GM18508 (cell line): ENCODE data around the gene TOLLIP.

Experiments
- ATAC-seq: cut with Tn5 transposase; IDR thresholded peaks from one replicate; pipeline ENCODE4 v1.9.1; 2021; ENCODE audit warnings: moderate number of reproducible peaks; ENCODE audit not compliant: insufficient read depth, unreplicated experiment

Gene TOLLIP

DNA sequence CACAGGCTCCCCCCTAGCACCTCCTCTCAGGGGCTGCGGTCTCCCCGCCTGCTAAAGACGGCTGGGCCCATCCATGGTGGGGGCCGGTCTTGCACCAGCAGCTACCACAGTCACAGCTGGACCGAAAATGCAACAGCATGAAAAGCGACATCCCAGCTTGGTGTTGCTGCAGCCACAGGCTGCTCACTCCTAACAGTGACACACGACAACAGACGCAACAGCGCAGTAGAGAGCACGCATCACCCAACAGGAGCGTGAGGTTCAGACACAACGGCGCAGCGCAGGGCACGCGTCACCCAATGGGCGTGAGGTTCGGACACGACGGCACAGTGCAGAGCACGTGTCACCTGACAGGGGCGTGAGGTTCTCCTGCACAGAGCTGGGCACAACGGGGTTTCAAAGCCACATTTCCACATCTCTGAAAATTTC, 24.1 kb downstream of the TOLLIP start:
- ATAC-seq, result no peak

DNA sequence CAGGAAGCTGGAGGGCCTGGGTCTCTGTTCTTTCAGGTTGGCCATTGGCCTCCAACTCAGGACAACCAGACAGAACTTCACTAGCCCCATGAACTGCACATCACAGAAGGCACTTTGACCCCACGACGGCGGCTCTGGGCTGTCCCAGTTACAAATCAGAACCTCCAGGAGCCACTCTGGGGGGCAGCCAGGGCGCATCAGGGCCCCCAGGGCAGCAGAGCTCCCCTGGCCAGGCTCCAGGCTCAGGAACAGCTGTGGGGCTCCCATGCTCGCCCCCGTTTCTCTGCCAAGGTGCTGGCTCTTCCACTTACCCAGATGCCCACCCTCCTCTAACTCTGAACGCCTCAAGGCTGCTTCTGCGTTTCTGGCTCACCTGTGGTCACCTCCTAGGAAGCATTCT, 25.5 kb downstream of the TOLLIP start:
- ATAC-seq, result no peak

DNA sequence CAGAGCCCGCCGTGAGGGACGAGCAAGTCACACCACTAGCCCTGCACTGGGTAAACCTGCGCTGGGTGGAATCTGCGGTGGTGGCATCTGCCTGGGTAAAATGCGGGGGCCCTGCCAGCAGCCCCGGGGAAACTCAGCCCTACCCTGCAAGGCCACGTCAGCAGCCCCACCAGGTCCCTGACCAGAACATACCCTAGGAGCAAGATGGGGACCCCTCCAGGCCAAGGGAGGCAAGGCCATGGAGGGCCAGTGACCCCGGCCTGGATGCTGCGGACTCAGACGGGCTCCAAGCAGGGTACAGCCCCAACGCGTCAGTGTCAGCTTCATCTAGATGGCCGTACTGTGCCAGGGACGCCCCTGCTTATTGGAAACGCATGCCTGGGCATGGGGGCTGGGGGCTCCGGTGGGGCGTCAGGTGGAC, 26.3 kb downstream of the TOLLIP start:
- no peak for ATAC-seq

DNA sequence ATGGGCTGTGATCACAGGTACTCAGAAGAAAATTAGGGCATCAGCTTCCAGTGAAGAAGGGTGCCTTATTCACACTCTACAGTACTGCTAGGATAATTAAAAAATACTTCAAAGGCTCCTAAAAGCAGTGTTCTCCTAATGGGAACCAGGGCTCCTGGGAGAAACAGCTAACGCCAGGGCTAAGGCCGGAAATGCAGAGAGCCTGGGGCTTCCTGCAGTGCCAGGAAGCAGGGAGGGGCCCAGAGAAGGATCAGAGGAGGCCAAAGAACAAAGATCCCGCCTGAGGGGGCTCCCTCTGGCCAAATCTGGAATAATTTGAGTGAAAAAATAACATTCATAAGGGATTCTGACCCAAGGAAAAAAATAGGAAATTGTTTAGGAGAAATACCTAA, 27.5 kb downstream of the TOLLIP start:
- no peak for ATAC-seq

DNA sequence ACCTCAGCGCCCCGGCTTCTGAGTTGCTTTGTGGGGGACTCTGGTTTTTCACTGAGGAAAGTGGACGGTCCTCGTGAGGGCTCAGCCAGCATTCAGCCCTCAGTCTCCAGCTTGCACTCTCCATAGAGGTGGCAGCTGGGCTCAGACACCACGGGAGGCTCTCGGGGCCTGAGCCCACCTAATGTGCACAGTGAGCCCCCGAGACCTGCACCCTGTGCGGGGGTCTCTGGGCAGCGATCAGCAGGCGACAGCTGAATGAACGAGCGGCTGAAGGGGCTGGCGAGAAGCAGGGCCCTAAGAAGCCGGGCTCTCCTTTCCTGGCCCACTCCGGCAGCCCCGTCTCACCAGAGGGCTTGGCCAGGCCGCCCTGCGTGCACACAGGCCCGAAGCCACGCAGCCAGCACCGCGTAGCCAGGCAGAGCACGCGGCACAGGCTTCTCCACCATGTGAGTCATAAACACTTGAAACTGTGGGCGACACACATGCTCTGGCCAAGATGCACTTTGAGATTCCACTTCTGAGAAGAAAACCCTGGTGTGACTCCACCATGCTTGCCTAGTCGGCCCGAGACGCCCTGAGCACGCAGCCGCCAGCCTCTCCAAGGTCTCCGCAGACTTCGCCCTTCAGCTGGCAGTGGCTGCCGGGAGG, 28.0 kb downstream of the TOLLIP start:
- no peak for ATAC-seq

DNA sequence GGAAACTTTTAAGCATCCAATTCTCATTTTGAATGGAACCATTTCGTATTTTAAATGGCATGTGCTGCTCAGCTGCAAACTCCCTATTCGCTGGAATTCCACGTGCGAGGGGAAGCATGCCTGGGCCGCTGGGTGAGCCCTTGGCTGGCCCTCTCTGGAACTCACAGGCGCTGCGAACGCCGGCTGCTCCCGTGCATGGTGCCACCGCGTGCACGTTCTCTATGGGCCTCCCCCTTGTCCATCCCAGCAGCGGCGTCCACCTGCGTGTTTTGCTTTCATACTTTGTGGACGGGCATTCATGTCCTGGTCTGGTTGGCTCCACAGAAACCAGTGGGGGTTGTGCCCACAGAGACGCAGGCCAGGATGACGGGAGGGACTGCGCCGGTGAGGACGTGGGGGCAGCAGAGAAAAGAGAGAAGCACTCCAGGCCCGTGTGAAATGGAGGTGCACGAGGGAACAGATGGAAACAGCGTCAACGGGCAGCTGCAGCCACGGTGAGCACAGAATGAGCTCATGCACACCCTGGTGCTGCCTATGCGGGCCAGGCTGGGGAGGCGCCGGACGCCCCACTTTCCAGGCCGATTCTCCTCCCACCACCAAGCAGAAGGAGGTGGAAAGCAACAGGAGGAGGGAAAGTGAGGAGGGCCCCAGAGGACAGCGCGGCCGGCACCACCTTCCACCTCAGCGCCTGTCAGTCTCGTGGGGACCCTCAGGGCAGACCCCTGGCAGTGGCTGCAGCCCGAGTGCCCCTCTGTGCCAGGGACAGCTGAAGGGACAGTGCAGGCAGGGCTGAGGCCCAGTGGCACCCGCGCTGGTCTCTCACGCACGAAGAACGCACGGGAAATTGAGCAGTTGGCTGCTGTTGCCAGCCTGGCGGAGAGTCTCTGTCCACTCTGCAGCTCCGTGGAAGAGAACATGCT, 29.1 kb downstream of the TOLLIP start:
- no peak for ATAC-seq

DNA sequence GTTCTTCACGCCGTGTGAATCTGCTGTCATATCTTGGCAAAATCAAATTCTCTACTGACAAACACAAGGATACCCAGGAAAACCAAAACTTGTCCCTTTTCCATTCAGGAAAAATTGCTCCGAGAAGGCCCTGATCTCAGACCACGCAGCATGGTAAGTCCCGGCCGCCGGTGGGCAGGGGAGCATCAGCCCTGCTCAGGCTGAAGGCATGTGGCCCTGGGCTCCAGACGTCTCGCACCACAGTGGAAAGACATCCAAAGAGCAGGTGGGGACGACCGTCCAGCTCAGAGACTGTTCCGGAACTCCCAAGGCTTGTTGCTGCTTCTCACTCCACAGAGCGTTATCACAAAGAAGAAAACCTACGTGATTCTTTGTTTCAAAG, 29.8 kb downstream of the TOLLIP start:
- ATAC-seq, result no peak

DNA sequence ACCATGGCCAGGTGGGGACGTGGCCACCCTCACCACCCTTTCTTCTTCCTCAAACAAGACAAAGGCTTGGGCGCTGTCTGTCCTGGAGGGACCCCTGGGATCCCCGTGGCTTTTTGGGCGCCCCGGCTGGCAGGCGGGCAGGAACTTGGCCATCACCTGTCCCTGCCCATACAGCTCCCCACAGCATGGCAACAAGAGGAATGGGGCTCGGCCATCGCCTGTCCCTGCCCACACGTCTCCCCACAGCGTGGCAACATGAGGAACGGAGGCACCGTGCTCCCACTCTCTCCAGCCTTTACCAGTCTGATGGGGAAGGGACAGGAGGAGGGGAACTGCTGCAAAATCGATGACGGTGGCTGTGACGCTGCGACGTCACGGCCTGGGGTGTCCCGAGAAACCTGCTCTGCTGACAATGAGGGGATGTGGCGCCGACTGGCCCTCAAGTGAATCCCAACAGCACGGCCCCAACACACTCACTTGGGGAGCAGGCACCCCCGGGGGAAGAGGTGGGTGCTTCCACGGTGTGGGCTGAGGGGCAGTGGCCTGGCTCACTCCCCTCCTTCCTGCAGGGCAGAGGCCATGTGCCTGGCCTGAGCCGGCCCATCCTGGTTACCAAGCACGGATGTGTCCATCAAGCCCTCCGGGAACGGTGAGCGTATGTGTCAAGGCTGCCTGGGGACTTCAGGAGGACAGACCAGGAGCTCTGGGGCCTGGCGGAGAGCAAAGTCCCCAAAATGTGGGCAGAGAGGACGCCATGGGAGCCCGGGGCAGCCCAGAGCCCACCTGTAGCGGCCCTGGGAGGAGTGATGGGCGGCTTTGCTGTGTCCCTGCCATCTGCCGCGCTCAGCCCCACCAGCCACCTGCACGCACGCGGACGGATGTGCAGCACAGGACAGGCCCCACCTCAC, 30.4 kb downstream of the TOLLIP start:
- no peak for ATAC-seq

DNA sequence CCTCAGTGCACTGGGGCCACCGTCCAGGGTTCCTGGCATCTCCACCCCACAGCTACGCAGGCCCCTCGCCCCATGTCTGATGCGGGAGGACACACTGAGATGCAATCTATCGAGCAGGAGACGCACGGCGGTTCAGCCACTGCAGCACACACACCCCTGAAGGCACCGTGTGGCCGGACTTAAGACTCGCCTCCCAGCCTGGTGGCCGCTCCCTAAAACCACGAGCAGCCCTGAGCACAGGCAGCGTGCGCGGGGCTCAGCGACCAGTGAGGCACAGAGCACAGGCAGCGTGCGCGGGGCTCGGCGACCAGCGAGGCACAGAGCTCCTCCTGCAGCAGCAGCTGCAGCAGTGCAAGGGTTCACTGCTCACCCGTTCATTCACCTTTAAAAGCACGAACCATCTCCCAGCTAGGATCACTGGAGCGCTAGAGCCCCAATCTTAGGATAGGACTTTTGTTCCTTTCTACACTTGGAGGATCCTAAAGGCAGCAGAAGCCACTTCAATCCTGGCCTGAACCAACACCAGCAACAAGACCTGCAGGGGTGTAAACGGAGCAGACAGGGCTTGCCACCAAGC, 31.4 kb downstream of the TOLLIP start:
- no peak for ATAC-seq

DNA sequence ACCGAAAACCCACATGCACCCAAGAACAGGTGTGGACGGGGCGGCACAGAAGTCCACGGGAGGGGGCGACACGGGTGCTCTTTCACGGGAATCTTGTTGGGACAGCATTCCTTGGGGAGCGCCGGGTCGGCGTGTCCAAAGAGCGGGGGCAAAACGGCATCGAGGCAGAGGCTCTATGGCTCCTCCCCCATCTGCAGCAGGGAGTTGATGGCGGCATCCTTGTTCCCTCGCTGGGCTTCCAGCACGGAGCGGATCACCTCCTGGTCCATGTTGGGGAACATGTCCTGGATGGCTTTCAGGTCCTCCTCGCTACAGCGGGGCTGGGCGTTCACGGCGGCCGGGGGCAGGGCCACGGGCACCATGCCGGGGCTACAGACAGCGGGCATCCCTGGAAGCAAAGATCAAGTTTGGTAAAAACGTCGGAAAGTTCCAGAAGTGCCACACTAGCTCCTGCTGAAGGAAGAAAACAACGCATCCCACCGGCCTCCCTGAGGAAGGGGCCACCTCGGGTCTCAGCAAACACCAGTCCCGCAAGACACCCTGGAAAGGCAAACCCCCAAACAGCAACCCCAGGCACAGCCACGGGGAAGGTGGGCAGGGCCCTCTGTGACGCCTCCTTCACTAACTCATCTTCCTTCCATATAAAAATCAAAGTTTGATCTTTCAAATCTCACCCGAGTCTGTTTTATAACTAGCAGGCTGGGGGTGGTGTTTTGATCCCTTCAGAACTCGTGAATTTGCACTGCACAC, 32.4 kb downstream of the TOLLIP start:
- ATAC-seq, result no peak

DNA sequence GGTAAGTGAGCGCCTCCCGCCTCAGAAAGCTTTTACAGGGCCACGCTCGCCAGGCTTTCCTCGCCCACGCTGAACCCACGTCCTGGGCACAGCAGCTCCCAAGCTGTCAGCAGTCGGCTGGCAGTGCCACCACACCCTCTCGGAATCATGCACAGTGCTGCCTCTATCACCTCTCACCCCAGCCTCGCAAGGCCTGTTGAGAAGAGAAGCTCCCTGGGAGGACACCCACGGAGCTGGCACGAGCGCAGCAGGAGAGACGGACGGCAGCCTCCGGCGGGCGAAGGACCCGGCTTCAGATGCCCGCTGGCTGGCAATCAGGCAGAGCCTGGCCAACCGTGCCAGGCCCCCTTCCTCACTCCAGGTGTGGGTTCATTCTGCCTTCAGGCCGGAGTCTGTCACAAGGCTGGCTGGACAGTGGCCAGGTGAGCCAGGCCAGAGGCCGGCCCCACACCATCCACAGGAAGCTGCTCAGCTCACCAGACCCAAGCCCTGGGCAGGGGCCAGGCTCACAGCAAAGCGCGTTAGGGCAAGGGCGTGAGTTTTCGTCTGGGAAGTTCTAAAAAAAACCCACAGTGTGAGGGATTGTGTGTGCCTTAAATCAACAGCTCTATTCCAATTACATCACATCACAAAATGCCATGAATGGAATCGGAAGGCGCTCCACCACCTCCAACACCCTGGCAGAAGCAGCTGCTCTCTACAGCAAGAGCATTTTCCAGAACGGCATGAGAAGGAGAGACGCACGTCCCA, 33.2 kb downstream of the TOLLIP start:
- ATAC-seq, result no peak

DNA sequence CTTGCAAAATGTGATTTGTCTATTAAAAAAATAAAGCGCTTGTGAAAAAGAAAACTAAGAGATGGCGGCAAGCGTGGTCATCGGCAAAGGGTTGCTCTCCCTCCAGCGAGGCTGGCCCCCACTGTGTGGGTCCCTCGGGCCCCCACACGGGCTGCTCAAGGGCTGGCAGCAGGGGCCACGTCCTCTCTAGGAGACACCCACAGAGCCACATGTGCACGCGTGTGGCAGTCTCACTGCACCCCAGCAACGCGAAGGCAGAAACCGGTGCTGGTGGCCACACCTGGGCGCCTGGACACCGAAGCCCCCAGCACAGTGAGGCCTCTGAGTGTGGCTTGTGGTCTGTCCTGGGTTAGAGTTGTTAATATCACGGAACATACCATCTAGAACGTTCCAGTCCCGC, 34.4 kb downstream of the TOLLIP start:
- ATAC-seq, result no peak

DNA sequence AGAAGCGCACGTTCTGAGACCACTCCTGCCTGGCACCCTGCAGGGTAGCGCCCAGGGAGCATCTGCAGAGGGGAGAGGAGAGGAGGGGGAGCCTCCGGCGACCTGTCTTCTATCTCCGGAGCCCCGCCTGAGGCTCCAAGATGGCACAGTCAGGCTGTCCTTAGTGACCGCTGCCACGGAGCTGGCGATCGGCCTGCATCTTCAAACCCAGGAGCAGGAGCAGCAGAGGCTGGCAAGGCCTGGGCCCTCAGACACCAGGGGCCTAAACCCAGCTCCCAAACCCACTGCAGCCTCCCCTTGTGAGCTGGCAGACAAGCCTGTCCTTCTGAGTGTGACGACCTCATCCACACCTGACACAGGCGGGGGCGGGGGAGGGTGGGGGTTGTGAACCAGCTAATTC, 34.9 kb downstream of the TOLLIP start:
- no peak for ATAC-seq

DNA sequence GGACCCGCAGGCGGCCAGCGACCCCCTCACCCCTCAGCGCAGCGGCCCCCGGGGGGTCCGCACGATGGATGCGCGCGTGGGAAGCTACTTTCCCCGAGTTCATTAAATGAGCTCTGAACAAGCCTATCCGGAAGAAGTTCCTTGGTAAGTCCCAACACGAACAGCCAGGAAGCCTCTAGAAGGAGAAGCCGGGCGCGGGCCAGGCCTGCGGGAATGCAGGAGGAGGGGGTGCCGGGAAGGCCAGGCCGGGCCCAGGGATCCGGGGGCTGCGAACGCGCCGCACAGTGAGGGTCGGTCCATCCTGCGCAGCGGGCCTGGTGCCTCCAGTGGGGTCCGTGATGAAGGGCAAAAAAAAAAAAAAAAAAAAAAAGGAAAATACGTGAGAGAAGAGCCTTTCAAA, 36.9 kb downstream of the TOLLIP start:
- ATAC-seq, result no peak

DNA sequence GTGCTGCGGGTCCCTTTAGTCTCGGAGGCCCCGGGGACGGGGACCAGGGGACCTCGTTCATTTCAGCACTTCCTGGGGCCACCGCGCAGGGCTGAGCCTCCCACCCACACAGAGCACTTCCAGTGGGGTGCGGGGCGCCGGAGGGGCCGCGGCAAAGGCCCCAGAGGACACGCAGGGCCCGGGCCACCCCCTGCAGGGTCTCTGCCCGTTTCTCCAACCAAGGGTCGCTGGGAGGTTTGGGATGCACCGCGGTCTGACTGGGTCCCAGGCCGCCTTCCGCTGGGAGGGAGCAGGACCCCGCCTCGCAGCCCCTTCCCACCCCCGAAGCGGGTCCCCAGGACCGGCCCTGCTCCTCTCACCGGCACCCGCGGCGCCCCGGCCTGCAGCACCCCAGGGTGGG, 37.5 kb downstream of the TOLLIP start:
- ATAC-seq, result no peak

DNA sequence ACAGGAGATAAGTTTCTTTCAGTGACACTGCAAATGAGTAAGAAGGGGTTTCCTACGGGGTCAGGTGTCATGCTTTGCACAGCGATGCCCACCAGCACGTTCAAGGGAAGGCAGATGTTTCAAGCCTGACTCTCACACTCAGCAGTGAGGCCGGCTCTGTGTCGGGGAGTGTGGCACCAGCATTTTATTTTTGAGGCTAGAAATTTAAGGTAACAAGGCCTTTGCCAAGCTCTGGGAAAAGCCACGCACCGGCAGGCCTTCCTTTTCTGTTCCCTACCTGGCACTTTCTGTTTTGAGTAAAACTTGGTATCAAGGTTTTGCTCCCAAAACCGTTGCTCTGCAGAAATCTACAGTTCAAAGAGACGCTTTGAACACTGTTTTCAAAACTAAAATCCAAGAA, 38.0 kb downstream of the TOLLIP start:
- ATAC-seq, result no peak

DNA sequence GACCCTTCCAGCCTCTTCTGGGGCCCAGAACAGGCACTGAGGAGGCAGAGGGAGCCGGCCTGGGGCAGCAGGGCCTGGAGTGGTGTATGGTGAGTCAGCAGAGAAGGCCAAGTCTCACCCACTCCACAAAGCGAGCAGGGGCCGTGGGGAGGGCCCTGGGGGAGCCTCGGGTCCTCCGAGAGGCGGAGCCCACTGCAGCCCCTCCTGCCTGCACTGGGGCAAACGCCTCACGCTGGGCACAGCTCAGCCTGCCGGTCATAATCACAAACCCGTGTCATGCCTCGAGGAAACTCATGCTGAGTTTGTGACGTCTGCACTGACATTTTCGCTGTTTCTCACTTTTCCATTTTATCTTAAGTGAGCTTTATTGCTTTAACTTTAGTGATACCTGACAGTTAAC, 38.4 kb downstream of the TOLLIP start:
- no peak for ATAC-seq

DNA sequence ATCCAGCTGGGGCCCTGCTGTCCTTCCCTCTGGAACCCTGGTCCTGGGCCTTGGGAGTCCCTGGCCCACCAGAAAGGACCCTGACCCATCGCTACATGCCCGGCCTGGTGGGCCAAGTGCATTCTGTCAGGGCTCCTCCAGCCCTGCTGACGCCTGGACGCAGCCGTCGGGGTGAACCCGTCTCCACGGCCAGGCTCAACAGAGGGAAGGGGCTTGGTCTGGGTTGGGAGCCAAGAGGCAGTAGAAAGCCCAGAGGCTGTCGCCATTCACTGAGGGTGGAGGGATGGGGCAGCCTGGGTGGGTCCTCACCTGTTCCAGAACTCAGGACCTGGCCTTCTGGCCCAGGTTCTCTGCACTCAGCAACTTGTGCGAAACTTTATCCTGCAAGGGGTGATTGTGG, 39.0 kb downstream of the TOLLIP start:
- ATAC-seq, result no peak

DNA sequence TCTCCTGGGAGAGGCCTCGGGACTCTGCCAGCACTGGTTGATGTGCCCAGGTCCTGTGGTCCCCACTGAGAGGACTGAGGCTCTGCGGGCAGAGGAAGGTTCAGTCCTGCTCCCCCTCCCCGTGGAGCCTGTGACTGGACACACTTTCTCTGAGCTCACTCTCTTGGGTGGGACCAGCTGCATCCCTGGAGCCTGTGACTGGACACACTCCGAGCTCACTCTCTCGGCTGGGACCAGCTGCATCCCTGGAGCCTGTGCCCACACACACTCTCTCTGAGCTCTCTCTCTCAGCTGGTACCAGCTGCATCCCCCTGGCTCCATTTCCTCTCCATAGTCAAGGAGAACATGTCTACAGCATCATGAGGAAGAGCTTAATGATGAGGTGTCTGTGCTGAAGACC, 39.5 kb downstream of the TOLLIP start:
- ATAC-seq, result no peak
